ENCODE results near the gene PKHD1. TPM values are rescaled to one million over a fixed set of nuclear protein-coding genes. Genes with fewer than 3 reads are reported as not detected.

The PKHD1 gene
- polyA plus RNA-seq, 1 of the 3 experiments (the other 2 are of a cell fraction): not detected

DNA sequence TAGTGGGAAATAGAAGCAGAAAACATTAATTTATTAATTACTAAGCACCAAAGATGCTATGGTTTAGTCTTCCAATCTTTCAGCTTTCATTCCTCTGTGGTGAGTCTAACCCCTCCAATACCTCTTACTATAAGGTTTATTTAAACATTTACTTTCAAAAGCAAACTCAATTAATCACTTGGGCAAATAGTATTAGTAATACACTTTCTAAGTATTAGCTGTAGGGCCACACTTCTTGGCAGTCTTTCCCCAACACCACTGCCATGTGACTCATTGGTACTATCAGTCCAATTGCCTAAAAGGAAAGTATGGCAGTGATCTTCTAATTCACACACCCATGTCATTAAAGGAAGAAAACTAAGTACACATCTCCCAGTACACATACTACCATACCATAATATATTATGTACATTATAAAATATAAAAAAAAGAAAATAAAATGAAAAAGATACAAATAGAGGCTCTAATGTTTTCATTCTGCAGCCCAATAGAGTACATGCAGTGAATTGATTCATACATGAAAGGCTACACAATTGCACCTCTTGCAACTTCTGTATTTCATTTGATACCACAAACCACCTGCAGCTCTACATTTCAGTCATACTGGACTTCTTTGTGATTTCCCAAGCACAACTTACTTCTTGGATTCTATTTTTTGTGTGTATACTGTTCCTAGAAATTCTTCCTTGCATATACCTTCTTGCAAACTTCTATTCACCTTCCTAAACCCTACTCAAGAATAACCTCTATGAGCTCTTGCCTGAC lies 218.6 kb downstream of the PKHD1 start:
- Histone ChIP-seq H3K4me2 (no peak overlapping the region), H3K27ac (ENCODE audit: low read depth in 2 of 2, low read length in 1 of 2) (no peak overlapping the region), H2AFZ (ENCODE audit: low read depth) (no peak overlapping the region), H4K20me1 (ENCODE audit: insufficient read depth) (no peaks in the 10 kb centered on the region), H3K9ac (no peak overlapping the region), H3K9me3 (no peaks in the 10 kb centered on the region), H3K27me3 (ENCODE audit: insufficient read depth) (no peaks in the 10 kb centered on the region), H3K9me2 (no peaks in the 10 kb centered on the region), H3K36me3 (replicated peaks in 1 of 2; ENCODE audit: control insufficient read depth in 1 of 2, insufficient read depth in 2 of 2, low read length in 1 of 2) (no peaks in the 10 kb centered on the region), H3K79me2 (ENCODE audit: insufficient read depth) (no peaks in the 10 kb centered on the region), H3F3A (replicated peaks; ENCODE audit: insufficient read depth) (no peaks in the 10 kb centered on the region), H3K4me3 (ENCODE audit: low read depth in 2 of 2, low read length in 1 of 2) (no peak overlapping the region), H3K4me1 (ENCODE audit: control insufficient read depth in 1 of 2, insufficient read depth in 2 of 2, low read depth in 1 of 2, low read length in 1 of 2) (no peaks in the 10 kb centered on the region)
- POLR2A ChIA-PET: no interaction called here
- CTCF ChIA-PET: interaction anchor here (0.9 to 1.2 kb wide), 2 partner anchors 24 to 181 kb away, joined by 3 to 5 read pairs; no protein-coding TSS in a partner anchor
- TF ChIP-seq RCOR1 (IDR thresholded peaks at IDR 0.05; ENCODE audit: low read length): no peak
- TF ChIP-seq SMC3 (IDR thresholded peaks at IDR 0.05; ENCODE audit: low read depth, low read length): no peak
- TF ChIP-seq, protein P1, sequence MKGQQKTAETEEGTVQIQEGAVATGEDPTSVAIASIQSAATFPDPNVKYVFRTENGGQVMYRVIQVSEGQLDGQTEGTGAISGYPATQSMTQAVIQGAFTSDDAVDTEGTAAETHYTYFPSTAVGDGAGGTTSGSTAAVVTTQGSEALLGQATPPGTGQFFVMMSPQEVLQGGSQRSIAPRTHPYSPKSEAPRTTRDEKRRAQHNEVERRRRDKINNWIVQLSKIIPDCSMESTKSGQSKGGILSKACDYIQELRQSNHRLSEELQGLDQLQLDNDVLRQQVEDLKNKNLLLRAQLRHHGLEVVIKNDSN (IDR thresholded peaks at IDR 0.05; ENCODE audit: borderline replicate concordance, low read depth): no peak
- no peak for TF ChIP-seq MEF2A (IDR thresholded peaks at IDR 0.05; ENCODE audit: borderline replicate concordance, low read depth)
- TF ChIP-seq RXRA (IDR thresholded peaks at IDR 0.05; ENCODE audit: borderline replicate concordance, low read depth): no peak
- TF ChIP-seq, protein P2, sequence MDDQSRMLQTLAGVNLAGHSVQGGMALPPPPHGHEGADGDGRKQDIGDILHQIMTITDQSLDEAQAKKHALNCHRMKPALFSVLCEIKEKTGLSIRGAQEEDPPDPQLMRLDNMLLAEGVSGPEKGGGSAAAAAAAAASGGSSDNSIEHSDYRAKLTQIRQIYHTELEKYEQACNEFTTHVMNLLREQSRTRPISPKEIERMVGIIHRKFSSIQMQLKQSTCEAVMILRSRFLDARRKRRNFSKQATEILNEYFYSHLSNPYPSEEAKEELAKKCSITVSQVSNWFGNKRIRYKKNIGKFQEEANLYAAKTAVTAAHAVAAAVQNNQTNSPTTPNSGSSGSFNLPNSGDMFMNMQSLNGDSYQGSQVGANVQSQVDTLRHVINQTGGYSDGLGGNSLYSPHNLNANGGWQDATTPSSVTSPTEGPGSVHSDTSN (IDR thresholded peaks at IDR 0.05): no peak
- TF ChIP-seq YY1 (IDR thresholded peaks at IDR 0.05; ENCODE audit: low read depth): no peak
- no peak for TF ChIP-seq NRF1 (IDR thresholded peaks at IDR 0.05; ENCODE audit: low read depth, low read length)
- no peak for TF ChIP-seq GATA2 (CRISPR knock-in tag; IDR thresholded peaks at IDR 0.05)
- TF ChIP-seq FOSL2 (IDR thresholded peaks at IDR 0.05; ENCODE audit: borderline replicate concordance, low read depth): no peak
- no peak for TF ChIP-seq NFIC (IDR thresholded peaks at IDR 0.05; ENCODE audit: borderline replicate concordance)
- no peak for TF ChIP-seq GABPA (IDR thresholded peaks at IDR 0.05; ENCODE audit: low read depth)
- no peak for TF ChIP-seq TAF1 (IDR thresholded peaks at IDR 0.05; ENCODE audit: borderline replicate concordance, low read depth, low read length)
- TF ChIP-seq JUND (IDR thresholded peaks at IDR 0.05): no peak
- TF ChIP-seq, protein P3, sequence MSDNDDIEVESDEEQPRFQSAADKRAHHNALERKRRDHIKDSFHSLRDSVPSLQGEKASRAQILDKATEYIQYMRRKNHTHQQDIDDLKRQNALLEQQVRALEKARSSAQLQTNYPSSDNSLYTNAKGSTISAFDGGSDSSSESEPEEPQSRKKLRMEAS (IDR thresholded peaks at IDR 0.05; ENCODE audit: low read depth): no peak
- TF ChIP-seq FOXJ3 (CRISPR knock-in tag; IDR thresholded peaks at IDR 0.05): no peak
- no peak for TF ChIP-seq MXI1 (IDR thresholded peaks at IDR 0.05; ENCODE audit: low read depth, low read length)
- no peak for TF ChIP-seq FOXM1 (IDR thresholded peaks at IDR 0.05; ENCODE audit: low read depth)
- no peak for TF ChIP-seq EZH2phosphoT487 (IDR thresholded peaks at IDR 0.05; ENCODE audit: borderline replicate concordance, low read depth)
- no peak for TF ChIP-seq TCF12 (IDR thresholded peaks at IDR 0.05)
- no peak for DNase-seq

All from SK-N-SH (cell line).